AG08395 (cell line): ENCODE data around the gene ZSWIM6.
"Not testable (repeated sequence)": the region's sequence is repeated elsewhere in the genome, so short reads cannot be mapped to it uniquely, and the experiment has no call there.

Source experiments
- DNase-seq: peaks from one replicate; pipeline ENCODE4 v3.0.0; 2012; ENCODE audit warnings: mixed read lengths, low spot score

The ZSWIM6 gene

DNA sequence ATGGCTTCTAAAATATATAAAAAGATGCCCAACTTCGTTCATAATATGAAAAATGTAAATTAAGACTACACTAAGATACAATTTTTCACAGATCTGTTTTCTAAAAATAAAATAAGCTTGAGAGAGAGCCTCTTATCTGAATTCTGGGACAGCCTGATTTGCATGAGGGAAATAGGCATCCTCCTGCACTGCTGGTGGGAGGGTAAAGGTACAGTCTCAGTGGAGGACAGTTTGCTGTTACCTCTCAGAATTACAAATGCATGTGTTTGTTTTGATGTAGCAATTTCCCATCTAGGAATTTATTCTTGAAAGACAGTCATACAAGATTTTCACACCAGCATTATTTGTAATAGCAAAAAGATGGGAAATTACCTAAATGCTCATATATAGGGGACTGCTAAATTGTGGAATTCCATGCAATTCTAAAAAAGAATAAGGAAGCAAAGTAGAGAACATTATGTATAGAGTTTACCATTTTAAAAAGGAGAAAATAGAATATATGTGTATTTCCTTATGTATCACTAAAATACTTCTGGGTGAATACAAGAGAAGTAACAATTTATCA is 75.7 kb downstream of the ZSWIM6 start:
- DNase-seq = no peak

DNA sequence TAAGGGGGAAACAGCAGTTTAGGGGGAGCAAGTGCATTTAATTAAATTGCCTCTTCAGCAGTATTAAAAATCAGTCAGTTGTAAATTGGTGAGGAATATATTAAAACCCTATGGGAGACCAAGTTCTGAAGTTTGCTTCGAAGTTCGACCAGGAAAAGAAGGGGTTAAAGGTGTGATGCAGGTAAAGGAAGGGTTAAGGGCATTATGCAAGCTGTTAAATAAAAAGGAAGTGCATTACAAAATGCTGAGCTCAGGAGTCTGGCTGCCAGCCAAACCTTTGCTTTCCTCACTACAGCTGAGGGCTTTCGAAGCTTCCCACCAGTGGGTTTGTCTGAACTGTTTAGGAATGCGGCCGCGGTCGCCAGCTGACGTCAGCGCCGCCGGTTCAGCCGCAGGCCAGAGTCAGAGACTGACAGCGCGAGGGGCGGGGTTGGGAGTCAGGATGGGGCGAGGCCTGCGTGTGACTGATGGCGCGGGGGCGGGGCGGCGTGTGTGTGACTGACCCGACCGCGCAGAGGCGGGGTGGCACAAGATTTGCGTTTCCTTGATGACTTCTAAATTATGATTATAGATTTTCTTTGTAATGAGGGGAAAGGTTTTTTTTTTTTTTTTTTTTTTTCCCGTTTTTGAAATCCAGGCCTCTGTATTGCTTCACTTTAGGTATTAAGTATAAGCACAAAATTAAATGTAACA is 76.6 kb downstream of the ZSWIM6 start:
- DNase-seq = peak; percentile 99

DNA sequence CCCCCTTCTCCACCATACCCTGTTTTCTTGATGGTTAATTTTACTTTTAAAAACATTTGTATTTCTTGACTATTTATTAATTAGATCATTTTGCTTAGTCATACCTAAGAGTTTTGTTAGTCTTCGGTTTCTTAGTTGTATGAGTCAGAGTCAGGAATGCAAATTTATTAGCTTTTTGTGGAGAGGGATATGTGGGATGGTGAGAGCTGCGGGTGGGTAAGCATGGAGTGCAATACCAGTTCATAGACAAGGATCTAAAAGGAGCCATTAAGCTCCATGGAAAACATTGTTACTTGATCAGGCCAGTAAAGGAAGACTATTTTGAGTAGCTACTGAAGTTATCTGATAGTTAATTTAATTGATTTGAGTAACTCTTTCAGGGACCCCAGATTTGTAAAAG is 77.5 kb downstream of the ZSWIM6 start:
- DNase-seq = peak; percentile 83

GRCh38 chr5:61410811-61411210 is 78.8 kb downstream of the ZSWIM6 start:
- DNase-seq = no peak

DNA sequence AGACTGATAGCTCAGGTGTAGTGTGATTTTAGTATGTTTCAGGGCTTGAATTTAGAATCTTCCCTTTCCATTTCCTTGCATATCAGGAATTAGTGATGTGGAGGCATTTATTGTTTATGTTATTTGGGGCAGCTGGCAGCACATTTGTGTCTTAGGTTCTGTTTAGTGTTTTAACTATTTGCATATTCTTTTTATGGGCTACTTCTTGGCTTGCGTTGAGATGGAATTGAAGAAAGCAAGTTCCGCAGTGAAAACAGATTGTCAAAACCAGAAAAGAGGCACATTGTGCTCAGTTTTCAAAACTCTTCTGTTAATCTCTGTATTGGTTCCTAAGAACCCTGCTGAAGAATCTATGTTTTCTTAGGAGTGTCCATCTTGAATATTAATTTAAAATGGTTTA is 80.3 kb downstream of the ZSWIM6 start:
- no peak for DNase-seq

DNA sequence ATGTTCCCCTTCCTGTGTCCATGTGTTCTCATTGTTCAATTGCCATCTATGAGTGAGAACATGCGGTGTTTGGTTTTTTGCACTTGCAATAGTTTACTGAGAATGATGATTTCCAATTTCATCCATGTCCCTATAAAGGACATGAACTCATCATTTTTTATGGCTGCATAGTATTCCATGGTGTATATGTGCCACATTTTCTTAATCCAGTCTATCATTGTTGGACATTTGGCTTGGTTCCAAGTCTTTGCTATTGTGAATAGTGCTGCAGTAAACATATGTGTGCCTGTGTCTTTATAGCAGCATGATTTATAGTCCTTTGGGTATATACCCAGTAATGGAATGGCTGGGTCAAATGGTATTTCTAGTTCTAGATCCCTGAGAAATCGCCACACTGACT is 81.1 kb downstream of the ZSWIM6 start:
- DNase-seq = not testable (repeated sequence)

- DNase-seq = no peak
These were observed 82.7 kb downstream of the ZSWIM6 start for GRCh38 chr5:61414806-61415205.

GRCh38 chr5:61416010-61416409 is 84.0 kb downstream of the ZSWIM6 start:
- no peak for DNase-seq

DNA sequence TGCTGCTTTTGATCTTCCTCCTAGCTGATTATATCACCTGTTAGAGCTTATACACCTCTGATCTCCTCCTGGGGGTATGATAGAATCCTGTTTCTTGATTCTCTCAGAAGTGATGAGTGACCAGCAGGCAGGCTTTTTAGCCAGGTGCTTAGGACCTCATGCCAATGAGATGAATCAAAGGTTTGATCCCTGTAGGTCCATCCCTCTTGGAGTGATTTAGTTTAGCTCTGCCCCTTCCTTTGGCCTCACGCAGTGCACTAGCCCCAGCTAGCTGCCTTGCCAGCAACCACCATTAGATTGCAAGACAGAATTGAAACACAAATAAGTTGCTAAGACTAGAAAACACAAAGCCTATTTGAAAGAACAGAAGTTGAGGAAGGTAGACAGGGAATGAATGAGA is 84.4 kb downstream of the ZSWIM6 start:
- no peak for DNase-seq

DNA sequence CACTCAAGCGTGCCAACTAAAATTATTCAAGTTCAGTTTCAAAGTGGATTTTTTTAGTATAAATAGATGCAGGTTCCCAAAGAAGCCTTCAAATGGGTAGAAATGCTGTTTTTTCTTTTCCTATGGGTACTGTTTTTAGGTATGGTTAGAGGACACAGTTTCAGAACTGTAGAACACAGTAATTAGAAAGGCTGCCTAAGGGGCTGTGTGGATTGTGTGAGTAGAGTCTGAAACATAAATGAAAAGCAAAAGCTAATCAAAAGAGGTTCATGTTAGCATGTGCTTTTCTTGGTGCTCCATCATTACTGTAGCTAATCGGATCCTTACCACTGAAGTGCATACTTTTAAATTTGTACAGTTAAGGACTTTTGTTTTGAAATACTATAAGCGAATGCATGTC is 85.3 kb downstream of the ZSWIM6 start:
- no peak for DNase-seq

- DNase-seq = no peak
These were observed 85.8 kb downstream of the ZSWIM6 start for GRCh38 chr5:61417851-61418250.

DNA sequence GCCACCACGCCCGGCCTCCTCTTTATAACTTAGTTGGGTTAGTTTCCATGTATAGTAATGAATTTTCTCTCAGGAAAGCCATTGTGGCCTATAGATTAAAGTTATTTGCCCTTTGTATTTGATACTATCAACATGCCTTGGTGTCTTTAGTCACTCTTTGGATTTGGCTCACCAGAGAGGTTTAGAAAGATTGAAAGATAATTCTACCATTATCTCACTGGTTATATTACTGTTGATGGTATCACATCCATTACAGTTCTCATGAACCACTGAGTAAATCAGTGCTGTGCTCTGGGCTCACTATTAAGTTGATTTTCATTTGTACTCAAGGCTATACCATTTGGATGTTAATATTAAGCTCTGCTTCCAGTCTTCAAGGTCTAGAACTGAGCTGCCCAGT is 87.0 kb downstream of the ZSWIM6 start:
- DNase-seq = no peak

DNA sequence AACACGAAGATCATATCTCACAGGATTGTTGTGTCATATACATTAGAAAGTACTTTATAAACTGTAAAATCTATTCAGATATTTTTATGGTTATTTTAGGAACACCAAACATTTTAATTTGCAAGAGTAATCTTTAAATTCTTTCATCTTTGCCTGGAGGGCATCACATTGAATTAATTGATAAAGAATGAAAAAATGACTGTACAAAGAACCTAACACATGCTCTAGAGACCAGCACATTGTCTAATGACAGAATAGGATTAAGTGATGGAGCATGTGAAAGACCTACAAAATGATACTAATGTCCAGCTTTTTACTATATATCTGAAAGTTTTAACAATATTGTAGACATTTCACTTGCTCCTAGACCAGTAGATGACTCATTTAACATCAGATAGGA is 88.0 kb downstream of the ZSWIM6 start:
- DNase-seq = no peak

DNA sequence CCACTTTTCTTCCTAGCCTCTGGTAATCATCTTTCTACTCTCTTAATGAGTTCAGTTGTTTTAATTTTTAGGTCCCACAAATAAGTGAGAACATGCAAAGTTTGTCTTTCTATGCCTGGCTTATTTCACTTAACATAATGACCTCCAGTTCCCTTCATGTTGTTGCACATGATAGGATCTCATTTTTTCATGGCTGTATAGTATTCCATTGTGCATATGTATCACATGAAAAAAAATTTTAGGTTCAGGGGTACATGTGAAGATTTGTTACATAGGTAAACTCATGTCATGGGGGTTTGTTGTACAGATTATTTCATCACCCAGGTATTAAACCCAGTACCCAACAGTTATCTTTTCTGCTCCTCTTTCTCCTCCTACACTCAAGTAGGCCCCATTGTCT is 89.2 kb downstream of the ZSWIM6 start:
- not testable (repeated sequence) for DNase-seq

GRCh38 chr5:61423487-61424145 is 91.6 kb downstream of the ZSWIM6 start:
- no peak for DNase-seq

- no peak for DNase-seq
These were observed 93.9 kb downstream of the ZSWIM6 start for GRCh38 chr5:61425918-61426317.

- no peak for DNase-seq
These were observed 97.8 kb downstream of the ZSWIM6 start for GRCh38 chr5:61429906-61430305.

DNA sequence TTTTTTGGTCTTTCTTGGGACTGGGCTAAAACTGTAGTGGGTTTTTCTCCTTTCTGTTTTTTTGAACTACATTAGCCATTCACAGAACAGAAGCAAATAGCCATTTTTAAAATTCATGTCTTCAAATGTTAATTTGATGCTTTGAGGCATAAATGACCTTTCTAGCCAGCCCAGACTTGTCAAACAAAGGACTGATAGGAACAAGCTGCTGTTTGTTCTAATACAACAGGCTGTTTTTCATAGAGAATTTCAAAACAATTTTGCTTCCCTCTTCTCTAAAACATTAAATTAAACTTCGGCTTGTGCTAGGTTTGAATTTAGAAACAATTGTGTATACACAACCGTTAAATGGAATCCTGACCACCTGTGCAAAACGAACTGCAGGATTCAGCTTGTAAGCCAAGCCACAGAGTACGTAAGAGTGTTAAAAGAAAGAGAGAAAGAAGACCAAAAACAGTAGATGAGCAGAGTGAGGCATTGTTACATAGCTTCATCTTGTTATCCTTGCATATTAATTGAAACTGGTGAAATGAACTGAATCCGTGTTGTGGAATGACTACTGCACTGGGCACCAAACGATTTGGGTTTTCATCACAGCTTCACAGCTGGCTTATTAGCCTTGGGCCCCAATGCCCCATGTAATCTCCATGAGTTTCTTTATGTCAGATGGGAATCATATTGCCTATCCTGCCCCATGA is 100.0 kb downstream of the ZSWIM6 start:
- no peak for DNase-seq

DNA sequence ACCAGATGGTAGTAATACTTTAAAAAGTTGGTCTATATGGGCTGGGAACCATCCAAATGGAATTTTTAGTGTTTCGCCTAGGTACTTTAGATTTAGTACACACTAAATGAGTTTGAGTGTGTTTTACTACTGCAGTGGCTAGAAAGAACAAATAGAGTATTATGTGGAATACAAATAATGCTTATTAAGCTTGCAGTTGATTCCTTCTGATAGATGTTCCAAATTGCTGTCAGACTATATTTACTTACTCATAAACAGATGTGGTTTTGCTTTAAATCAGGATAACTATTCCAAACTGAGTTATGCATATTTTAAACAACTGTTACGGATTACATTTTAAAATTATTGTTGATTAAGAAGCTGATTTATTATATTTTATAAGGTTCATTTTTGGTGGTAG is 103.3 kb downstream of the ZSWIM6 start:
- DNase-seq = no peak

DNA sequence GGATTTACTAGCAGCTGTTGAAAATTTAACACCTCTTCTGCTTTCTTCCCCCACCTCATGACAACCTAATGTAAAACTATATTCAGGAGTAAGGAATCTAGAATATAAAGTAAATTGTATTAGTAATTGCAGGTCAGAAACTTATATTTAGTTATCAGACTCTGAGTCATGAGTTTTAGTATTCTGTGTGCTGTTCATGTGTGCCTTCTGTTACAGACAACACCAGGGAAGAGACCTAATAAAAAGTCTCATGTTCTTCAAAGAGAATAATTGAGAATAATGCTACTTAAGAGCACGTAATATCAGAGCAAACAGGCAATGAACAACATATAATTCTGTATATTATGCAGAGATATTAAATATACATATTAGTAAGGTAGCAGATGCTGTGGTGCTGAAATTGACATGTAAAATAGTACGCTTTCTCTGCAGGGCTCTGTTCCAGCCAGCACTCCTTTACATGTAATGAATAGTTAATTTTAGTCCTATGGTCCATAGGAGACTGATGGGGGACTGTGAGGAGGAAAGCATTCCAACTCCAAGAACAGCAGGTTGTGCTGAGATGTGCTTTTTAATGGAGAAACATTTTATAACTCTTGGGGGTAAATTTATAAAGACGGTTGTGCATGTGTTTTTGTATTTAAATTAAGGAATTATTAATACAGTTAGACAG is 106.4 kb downstream of the ZSWIM6 start:
- no peak for DNase-seq

GRCh38 chr5:61440086-61440485 is 108.0 kb downstream of the ZSWIM6 start:
- DNase-seq = no peak

- no peak for DNase-seq
These were observed 108.5 kb downstream of the ZSWIM6 start for GRCh38 chr5:61440596-61440995.
